Lung (tissue), 12 donors: Measurements from ENCODE around the gene SMIM7. TPM values are rescaled to one million over a fixed set of nuclear protein-coding genes. Genes with fewer than 3 reads are reported as not detected.
"Not testable (repeated sequence)": the region's sequence is repeated elsewhere in the genome, so short reads cannot be mapped to it uniquely, and the experiment has no call there.

ENCODE experiments used
- ATAC-seq: fragments of 200-7000 bp; cut with Tn5 transposase; one replicate; pipeline ENCODE4 v1.9.1; 2020; ENCODE audit warnings: moderate number of reproducible peaks; ENCODE audit not compliant: insufficient read depth, low FRiP score
- DNase-seq, 3 donors: peaks; one replicate each; pipeline ENCODE4 v3.0.0-alpha.2; 2013 to 2017
- H3K27ac ChIP-seq, 2 donors: one replicate each; pipeline ENCODE4 v1.5.1; 2013; ENCODE audit warnings: mild to moderate bottlenecking in 2 of 2, moderate library complexity in 2 of 2, control low read depth in 1 of 2, inconsistent platforms in 1 of 2, low read depth in 1 of 2, low read length in 1 of 2
- H3K27me3 ChIP-seq, 3 donors: one replicate each; pipeline ENCODE4 v1.5.1; 2013; ENCODE audit warnings: low read length in 2 of 3; ENCODE audit not compliant: control insufficient read depth in 3 of 3, insufficient read depth in 3 of 3
- H3K36me3 ChIP-seq, 4 donors: one replicate each; pipeline ENCODE4 v1.5.1; 2013; ENCODE audit warnings: low read length in 4 of 4, mild to moderate bottlenecking in 1 of 4, moderate library complexity in 1 of 4; ENCODE audit not compliant: control insufficient read depth in 4 of 4, insufficient read depth in 4 of 4
- H3K4me1 ChIP-seq, 5 donors: one replicate each; pipeline ENCODE4 v1.5.1; 2013; ENCODE audit warnings: low read length in 5 of 5, mild to moderate bottlenecking in 2 of 5, moderate library complexity in 1 of 5; ENCODE audit not compliant: control insufficient read depth in 5 of 5, insufficient read depth in 5 of 5
- H3K4me3 ChIP-seq: one replicate; pipeline ENCODE4 v1.5.1; 2013; ENCODE audit warnings: mild to moderate bottlenecking, control low read depth, moderate library complexity
- H3K9ac ChIP-seq, 2 donors: one replicate each; pipeline ENCODE4 v1.5.1; 2013; ENCODE audit warnings: low read length in 2 of 2, control low read depth in 1 of 2; ENCODE audit not compliant: insufficient read depth in 1 of 2
- H3K9me3 ChIP-seq, 4 donors: one replicate each; pipeline ENCODE4 v1.5.1; 2013; ENCODE audit warnings: low read length in 3 of 4, mild to moderate bottlenecking in 1 of 4, moderate library complexity in 1 of 4; ENCODE audit not compliant: control insufficient read depth in 4 of 4, insufficient read depth in 3 of 4
- whole genome bisulfite sequencing, 2 donors: extraction: QIAGEN DNeasy Blood & Tissue Kit; methylation state at CpG; one replicate each; pipeline ENCODE4 v1.1.7; 2013; 5-methylcytosine and 5-hydroxymethylcytosine counted together
- polyA plus RNA-seq, 2 donors: library from polyadenylated mRNA; stranded (reverse); fragments of 200-250 nt; gene quantifications; one replicate each; pipeline ENCODE4 v1.2.1, GENCODE V29; 2013
- total RNA-seq, 2 donors: library from RNA; depleted of rRNA in 1 of 2; stranded (reverse); fragments of >200 nt in 1 of 2; gene quantifications; one replicate each; pipeline ENCODE4 v1.2.1, GENCODE V29; 2014 to 2021
- TF ChIP-seq, protein P1 (sequence below): IDR thresholded peaks from 2 replicates; pipeline ENCODE4 v1.5.1; 2012; ENCODE audit warnings: mild to moderate bottlenecking; ENCODE audit errors: control extremely low read depth, extremely low read depth
- donor health status: control.
- donor health status: control.
- donor health status: Bipolar disorder and iron deficiency.
- donor health status: healthy.
- donor health status: DM: yes; HTN: yes; CAD: no.

Gene SMIM7
- total and polyA plus RNA-seq, 4 donors: 68.0 to 86.3 (median 78.8) TPM

DNA sequence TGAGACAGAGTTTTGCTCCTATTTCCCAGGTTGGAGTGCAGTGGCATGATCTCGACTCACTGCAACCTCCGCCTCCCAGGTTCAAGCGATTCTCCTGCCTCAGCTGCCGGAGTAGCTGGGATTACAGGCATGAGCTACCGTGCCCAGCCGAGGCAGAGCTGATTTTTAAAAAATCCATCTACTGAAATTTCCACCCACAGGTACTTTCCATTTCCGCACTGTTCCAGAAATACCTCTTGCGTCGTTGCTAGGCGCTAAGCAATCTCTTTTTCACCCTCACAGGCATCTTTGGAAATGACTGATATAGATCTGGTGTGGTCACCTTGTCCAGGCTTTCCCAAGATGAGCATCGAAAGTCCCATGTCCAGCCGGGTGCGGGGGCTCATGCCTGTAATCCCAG lies 10.3 kb upstream of the SMIM7 start:
- no peak for DNase-seq
- H3K9me3 ChIP-seq: no peaks in the 10 kb centered on the region
- H3K27me3 ChIP-seq: no peaks in the 10 kb centered on the region
- peaks cover 0 to 1% (median 0%) of the 10 kb centered on the region in 4 donors for H3K36me3 ChIP-seq
- no peaks in the 10 kb centered on the region for H3K4me1 ChIP-seq
- no peak overlapping the region for H3K27ac ChIP-seq
- ATAC-seq: no peak
- no peak overlapping the region for H3K4me3 ChIP-seq
- TF ChIP-seq, protein P1, sequence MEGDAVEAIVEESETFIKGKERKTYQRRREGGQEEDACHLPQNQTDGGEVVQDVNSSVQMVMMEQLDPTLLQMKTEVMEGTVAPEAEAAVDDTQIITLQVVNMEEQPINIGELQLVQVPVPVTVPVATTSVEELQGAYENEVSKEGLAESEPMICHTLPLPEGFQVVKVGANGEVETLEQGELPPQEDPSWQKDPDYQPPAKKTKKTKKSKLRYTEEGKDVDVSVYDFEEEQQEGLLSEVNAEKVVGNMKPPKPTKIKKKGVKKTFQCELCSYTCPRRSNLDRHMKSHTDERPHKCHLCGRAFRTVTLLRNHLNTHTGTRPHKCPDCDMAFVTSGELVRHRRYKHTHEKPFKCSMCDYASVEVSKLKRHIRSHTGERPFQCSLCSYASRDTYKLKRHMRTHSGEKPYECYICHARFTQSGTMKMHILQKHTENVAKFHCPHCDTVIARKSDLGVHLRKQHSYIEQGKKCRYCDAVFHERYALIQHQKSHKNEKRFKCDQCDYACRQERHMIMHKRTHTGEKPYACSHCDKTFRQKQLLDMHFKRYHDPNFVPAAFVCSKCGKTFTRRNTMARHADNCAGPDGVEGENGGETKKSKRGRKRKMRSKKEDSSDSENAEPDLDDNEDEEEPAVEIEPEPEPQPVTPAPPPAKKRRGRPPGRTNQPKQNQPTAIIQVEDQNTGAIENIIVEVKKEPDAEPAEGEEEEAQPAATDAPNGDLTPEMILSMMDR: no peak
- 97 to 98% methylated on average over 13 of the region's 13 CpGs for WGBS, 2 donors
- H3K9ac ChIP-seq: no peak overlapping the region

DNA sequence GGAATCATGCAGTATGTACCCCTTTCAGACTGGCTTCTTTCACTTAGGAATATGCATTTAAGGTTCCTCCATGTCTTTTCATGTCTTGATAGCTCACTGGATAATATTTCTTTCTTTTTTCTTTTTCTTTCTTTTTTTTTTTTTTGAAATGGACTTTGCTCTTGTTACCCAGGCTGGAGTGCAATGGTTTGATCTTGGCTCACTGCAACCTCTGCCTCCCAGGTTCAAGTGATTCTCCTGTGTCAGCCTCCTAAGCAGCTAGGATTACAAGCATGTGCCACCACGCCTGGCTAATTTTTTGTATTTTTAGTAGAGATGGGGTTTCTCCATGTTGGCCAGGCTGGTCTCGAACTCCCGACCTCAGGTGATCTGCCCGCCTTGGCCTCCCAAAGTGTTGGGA lies 8.8 kb upstream of the SMIM7 start:
- not testable (repeated sequence) for H3K9me3 ChIP-seq, H3K4me1 ChIP-seq, ATAC-seq, H3K4me3 ChIP-seq, DNase-seq, H3K36me3 ChIP-seq, H3K9ac ChIP-seq, H3K27me3 ChIP-seq, H3K27ac ChIP-seq
- WGBS, 2 donors: 97 to 100% methylated on average over 4 of the region's 4 CpGs

DNA sequence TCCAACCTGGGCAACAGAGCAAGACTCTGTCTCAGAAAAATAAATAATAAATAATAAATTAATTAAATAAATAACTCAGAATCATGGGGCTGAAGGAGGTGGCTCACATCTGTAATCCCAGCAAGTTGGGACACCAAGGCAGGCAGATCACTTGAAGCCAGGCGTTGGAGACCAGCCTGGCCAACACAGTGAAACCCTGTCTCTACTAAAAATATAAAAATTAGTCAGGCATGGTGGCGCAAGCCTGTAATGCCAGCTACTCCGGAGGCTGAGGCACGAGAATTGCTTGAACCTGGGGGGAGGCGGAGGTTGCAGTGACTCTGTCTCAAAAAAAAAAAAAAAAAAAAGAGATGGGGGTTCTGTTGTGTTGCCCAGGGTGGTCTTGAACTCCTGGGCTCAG lies 8.2 kb upstream of the SMIM7 start:
- Histone ChIP-seq H3K4me3 (no peak overlapping the region), H3K27me3 (no peaks in the 10 kb centered on the region), H3K9ac (no peak overlapping the region), H3K4me1 (peaks cover 0 to 1% (median 0%) of the 10 kb centered on the region in 5 donors), H3K27ac (no peak overlapping the region), H3K36me3 (no peaks in the 10 kb centered on the region), H3K9me3 (no peaks in the 10 kb centered on the region)
- ATAC-seq: no peak
- TF ChIP-seq, protein P1: no peak
- DNase-seq: no peak
- 88 to 91% methylated on average over 5 of the region's 5 CpGs for WGBS, 2 donors

- H3K4me3 ChIP-seq: peak overlapping the region; percentile 48
- peak overlapping the region; percentile 74 to 78 for H3K27ac ChIP-seq
- no peak overlapping the region for H3K9ac ChIP-seq
- no peaks in the 10 kb centered on the region for H3K27me3 ChIP-seq
- peaks cover 7 to 18% (median 8%) of the 10 kb centered on the region in 5 donors for H3K4me1 ChIP-seq
- peaks cover 0 to 19% (median 15%) of the 10 kb centered on the region in 4 donors for H3K36me3 ChIP-seq
- H3K9me3 ChIP-seq: no peaks in the 10 kb centered on the region
- 3% methylated on average over 20 to 31 of the region's 31 CpGs for WGBS, 2 donors
- ATAC-seq: no peak
- DNase-seq: peak in 1 of 3 donors; percentile 8
- TF ChIP-seq, protein P1: no peak
Observed at GRCh38 chr19:16661480-16662034, 1.6 kb upstream of the SMIM7 start.
